Lower leg skin (tissue), 4 donors: ENCODE measurements around the gene AXIN2. TPM values are rescaled to one million over a fixed set of nuclear protein-coding genes. Genes with fewer than 3 reads are reported as not detected.
"Not testable (repeated sequence)": the region's sequence is repeated elsewhere in the genome, so short reads cannot be mapped to it uniquely, and the experiment has no call there.

ENCODE experiments used
- DNase-seq, 2 donors: peaks; one replicate each; pipeline ENCODE4 v3.0.0-alpha.2; 2019; ENCODE audit warnings: low spot score in 2 of 2
- H3K4me3 ChIP-seq: fragments of 200-600 bp; sonication (generic); 2 replicates; pipeline ENCODE4 v1.5.1; 2017; ENCODE audit warnings: mild to moderate bottlenecking, low read depth; ENCODE audit not compliant: poor library complexity, severe bottlenecking
- POLR2A ChIP-seq, 2 donors: fragments of 450-650 bp; IDR thresholded peaks; one replicate each; pipeline ENCODE4 v1.6.1; 2016 to 2017; ENCODE audit warnings: antibody characterized with exemption in 2 of 2, mild to moderate bottlenecking in 1 of 2, moderate library complexity in 1 of 2
- WGBS, 2 donors: methylation state at CpG; one replicate each; pipeline ENCODE4 v1.1.5; 2018; 5-methylcytosine and 5-hydroxymethylcytosine counted together
- intact Hi-C: fragments of 100-400 bp; cut with DNase I; formaldehyde crosslinking; loops from one replicate; pipeline ENCODE4 v1.15.0; 2023; ENCODE audit warnings: low total_unique reads
- total RNA-seq, 4 donors: library from RNA; depleted of rRNA; stranded (reverse); fragments of >200 nt; gene quantifications; one replicate each; pipeline ENCODE4 v1.1.0, GENCODE V29; 2016
- TF ChIP-seq, protein P1 (sequence below), 3 donors: fragments of 450-650 bp; IDR thresholded peaks; one replicate each; pipeline ENCODE4 v1.5.1; 2016; ENCODE audit warnings: antibody characterized with exemption in 3 of 3, mild to moderate bottlenecking in 3 of 3, moderate library complexity in 2 of 3

Gene AXIN2
- total RNA-seq, 4 donors from 2014 or later = 11.7 to 16.7 (median 14.6) TPM

DNA sequence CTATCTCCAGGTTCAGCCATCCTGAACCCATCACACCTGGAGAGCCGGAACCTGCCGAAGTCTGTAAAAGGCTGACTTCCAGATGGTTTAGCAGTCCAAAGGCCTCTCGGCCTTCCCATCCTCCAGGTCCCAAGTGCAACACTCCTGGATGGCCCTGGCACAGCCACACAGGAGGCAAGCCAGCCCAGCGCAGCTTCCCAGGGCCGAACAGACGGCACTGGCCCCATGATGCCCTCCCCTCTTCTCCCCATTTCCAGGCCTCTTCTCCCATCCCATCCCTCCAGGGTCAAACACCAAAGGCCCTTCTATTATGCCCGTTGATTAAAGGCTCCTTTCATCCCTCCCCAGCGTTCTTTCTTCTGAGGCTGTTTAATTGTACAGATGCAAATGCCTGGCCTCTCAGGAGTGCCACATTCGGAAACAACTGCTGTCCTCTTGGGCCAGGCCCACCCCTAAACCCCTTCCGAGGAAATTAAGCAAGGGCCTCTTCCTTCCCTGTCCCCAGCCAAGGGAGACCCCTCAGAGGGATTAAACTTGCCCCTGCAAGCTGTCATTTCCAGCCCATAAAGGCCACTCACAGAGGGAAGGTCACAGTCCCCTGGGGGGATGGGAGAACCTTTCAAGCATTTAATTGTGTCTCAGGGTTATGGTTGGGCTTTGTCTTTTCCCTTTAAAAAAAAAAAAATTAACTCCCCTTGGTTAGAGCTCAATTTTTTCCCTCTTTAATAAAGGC lies 30.8 kb downstream of the AXIN2 start:
- peak in 1 of 2 donors; percentile 79 for DNase-seq
- intact Hi-C loops = no loop called here
- TF ChIP-seq, protein P1, sequence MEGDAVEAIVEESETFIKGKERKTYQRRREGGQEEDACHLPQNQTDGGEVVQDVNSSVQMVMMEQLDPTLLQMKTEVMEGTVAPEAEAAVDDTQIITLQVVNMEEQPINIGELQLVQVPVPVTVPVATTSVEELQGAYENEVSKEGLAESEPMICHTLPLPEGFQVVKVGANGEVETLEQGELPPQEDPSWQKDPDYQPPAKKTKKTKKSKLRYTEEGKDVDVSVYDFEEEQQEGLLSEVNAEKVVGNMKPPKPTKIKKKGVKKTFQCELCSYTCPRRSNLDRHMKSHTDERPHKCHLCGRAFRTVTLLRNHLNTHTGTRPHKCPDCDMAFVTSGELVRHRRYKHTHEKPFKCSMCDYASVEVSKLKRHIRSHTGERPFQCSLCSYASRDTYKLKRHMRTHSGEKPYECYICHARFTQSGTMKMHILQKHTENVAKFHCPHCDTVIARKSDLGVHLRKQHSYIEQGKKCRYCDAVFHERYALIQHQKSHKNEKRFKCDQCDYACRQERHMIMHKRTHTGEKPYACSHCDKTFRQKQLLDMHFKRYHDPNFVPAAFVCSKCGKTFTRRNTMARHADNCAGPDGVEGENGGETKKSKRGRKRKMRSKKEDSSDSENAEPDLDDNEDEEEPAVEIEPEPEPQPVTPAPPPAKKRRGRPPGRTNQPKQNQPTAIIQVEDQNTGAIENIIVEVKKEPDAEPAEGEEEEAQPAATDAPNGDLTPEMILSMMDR (IDR thresholded peaks at IDR 0.05) = no peak
- TF ChIP-seq POLR2A (IDR thresholded peaks at IDR 0.05) = no peak
- no peak overlapping the region for H3K4me3 ChIP-seq
- 70 to 80% methylated on average over 9 to 10 of the region's 10 CpGs for WGBS, 2 donors

- intact Hi-C loops = no loop called here
- H3K4me3 ChIP-seq = no peak overlapping the region
- no peak for TF ChIP-seq POLR2A (IDR thresholded peaks at IDR 0.05)
- TF ChIP-seq, protein P1 (IDR thresholded peaks at IDR 0.05) = no peak
- 92 to 94% methylated on average over 16 to 17 of the region's 17 CpGs for WGBS, 2 donors
- peak in 1 of 2 donors; percentile 65 for DNase-seq
Measured at GRCh38 chr17:65529761-65530522, 31.5 kb downstream of the AXIN2 start.

GRCh38 chr17:65529040-65529633 lies 32.3 kb downstream of the AXIN2 start:
- intact Hi-C loops = no loop called here
- 85 to 90% methylated on average over 7 of the region's 7 CpGs for WGBS, 2 donors
- H3K4me3 ChIP-seq = no peak overlapping the region
- TF ChIP-seq, protein P1 (IDR thresholded peaks at IDR 0.05) = no peak
- TF ChIP-seq POLR2A (IDR thresholded peaks at IDR 0.05) = no peak
- DNase-seq = peak in 1 of 2 donors; percentile 60

GRCh38 chr17:65527857-65528591 lies 33.4 kb downstream of the AXIN2 start:
- TF ChIP-seq, protein P1 (IDR thresholded peaks at IDR 0.05) = no peak
- no peak for TF ChIP-seq POLR2A (IDR thresholded peaks at IDR 0.05)
- DNase-seq = peak in 1 of 2 donors; percentile 75
- 85 to 86% methylated on average over 16 of the region's 16 CpGs for whole genome bisulfite sequencing, 2 donors
- H3K4me3 ChIP-seq = no peak overlapping the region
- intact Hi-C loops = no loop called here

GRCh38 chr17:65527381-65527780 lies 34.1 kb downstream of the AXIN2 start:
- WGBS, 2 donors = 89 to 94% methylated on average over 8 of the region's 8 CpGs
- intact Hi-C loops = no loop called here
- TF ChIP-seq POLR2A (IDR thresholded peaks at IDR 0.05) = no peak
- TF ChIP-seq, protein P1 (IDR thresholded peaks at IDR 0.05) = no peak
- H3K4me3 ChIP-seq = no peak overlapping the region
- DNase-seq = peak in 1 of 2 donors; percentile 25

DNA sequence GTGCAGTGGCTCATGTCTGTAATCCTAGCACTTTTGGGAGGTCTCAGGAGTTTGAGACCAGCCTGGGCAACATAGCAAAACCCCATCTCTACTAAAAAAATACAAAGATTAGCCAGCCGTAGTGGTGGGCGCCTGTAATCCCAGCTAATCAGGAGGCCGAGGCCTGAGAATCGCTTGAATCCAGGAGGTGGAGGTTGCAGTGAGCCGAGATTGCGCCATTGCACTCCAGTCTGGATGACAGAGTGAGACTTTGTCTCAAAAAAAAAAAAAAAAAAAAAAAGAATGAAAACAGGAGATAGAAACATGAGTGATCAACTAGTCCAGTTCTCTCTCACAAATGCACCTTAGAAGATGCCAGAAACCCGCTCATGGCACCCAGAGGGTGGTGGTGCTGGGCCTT lies 34.6 kb downstream of the AXIN2 start:
- H3K4me3 ChIP-seq, intact Hi-C loops: not testable (repeated sequence)
- peak in 1 of 2 donors; percentile 43 for DNase-seq
- 87 to 98% methylated on average over 7 of the region's 7 CpGs for WGBS, 2 donors
